ENCODE measurements around the gene SLC6A5.

Gene SLC6A5

GRCh38 chr11:20611445-20611844 lies 12.0 kb downstream of the SLC6A5 start:
- DNase-seq (ENCODE audit: low spot score) = no peak

GRCh38 chr11:20611892-20612291 lies 12.5 kb downstream of the SLC6A5 start:
- Histone ChIP-seq H3K4me3 (ENCODE audit: severe bottlenecking) (no peak overlapping the region), H3K9me3 (ENCODE audit: severe bottlenecking) (no peaks in the 10 kb centered on the region), H3K27me3 (ENCODE audit: insufficient read depth, poor library complexity, severe bottlenecking) (peaks cover 10% of the 10 kb centered on the region), H3K27ac (ENCODE audit: poor library complexity, severe bottlenecking) (peak overlapping the region; percentile 8), H3K36me3 (ENCODE audit: low read depth) (no peaks in the 10 kb centered on the region), H3K4me1 (ENCODE audit: insufficient read depth, poor library complexity, severe bottlenecking) (peaks cover 10% of the 10 kb centered on the region)
- no peak for TF ChIP-seq CTCF (IDR thresholded peaks at IDR 0.05; ENCODE audit: poor library complexity, severe bottlenecking)
- DNase-seq (ENCODE audit: low spot score) = no peak
- ATAC-seq (ENCODE audit: low read depth) = no peak

More at GRCh38 chr11:20611445-20611844, 12.0 kb downstream of the SLC6A5 start:
- no peak for ATAC-seq (ENCODE audit: low read depth)
- H3K36me3 ChIP-seq (ENCODE audit: low read depth) = no peaks in the 10 kb centered on the region
- H3K4me1 ChIP-seq (ENCODE audit: insufficient read depth, poor library complexity, severe bottlenecking) = peaks cover 10% of the 10 kb centered on the region
- H3K27ac ChIP-seq (ENCODE audit: poor library complexity, severe bottlenecking) = peak overlapping the region; percentile 8
- no peaks in the 10 kb centered on the region for H3K9me3 ChIP-seq (ENCODE audit: severe bottlenecking)
- no peak overlapping the region for H3K4me3 ChIP-seq (ENCODE audit: severe bottlenecking)
- peaks cover 14% of the 10 kb centered on the region for H3K27me3 ChIP-seq (ENCODE audit: insufficient read depth, poor library complexity, severe bottlenecking)
- no peak for TF ChIP-seq CTCF (IDR thresholded peaks at IDR 0.05; ENCODE audit: poor library complexity, severe bottlenecking)

- TF ChIP-seq CTCF (IDR thresholded peaks at IDR 0.05; ENCODE audit: poor library complexity, severe bottlenecking) = no peak
- H3K27me3 ChIP-seq (ENCODE audit: insufficient read depth, poor library complexity, severe bottlenecking) = peaks cover 5% of the 10 kb centered on the region
- no peaks in the 10 kb centered on the region for H3K36me3 ChIP-seq (ENCODE audit: low read depth)
- ATAC-seq (ENCODE audit: low read depth) = no peak
- no peaks in the 10 kb centered on the region for H3K9me3 ChIP-seq (ENCODE audit: severe bottlenecking)
- H3K4me1 ChIP-seq (ENCODE audit: insufficient read depth, poor library complexity, severe bottlenecking) = peaks cover 10% of the 10 kb centered on the region
- no peak for DNase-seq (ENCODE audit: low spot score)
- H3K4me3 ChIP-seq (ENCODE audit: severe bottlenecking) = no peak overlapping the region
- no peak overlapping the region for H3K27ac ChIP-seq (ENCODE audit: poor library complexity, severe bottlenecking)
These were observed 13.0 kb downstream of the SLC6A5 start for GRCh38 chr11:20612416-20612815.

GRCh38 chr11:20616920-20617319 lies 17.5 kb downstream of the SLC6A5 start:
- Histone ChIP-seq H3K4me1 (ENCODE audit: insufficient read depth, poor library complexity, severe bottlenecking) (no peaks in the 10 kb centered on the region), H3K27ac (ENCODE audit: poor library complexity, severe bottlenecking) (no peak overlapping the region), H3K4me3 (ENCODE audit: severe bottlenecking) (no peak overlapping the region), H3K36me3 (ENCODE audit: low read depth) (no peaks in the 10 kb centered on the region), H3K27me3 (ENCODE audit: insufficient read depth, poor library complexity, severe bottlenecking) (no peaks in the 10 kb centered on the region), H3K9me3 (ENCODE audit: severe bottlenecking) (no peaks in the 10 kb centered on the region)
- ATAC-seq (ENCODE audit: low read depth) (no peak), DNase-seq (ENCODE audit: low spot score) (no peak)
- no peak for TF ChIP-seq CTCF (IDR thresholded peaks at IDR 0.05; ENCODE audit: poor library complexity, severe bottlenecking)

- no peak overlapping the region for H3K27ac ChIP-seq (ENCODE audit: poor library complexity, severe bottlenecking)
- no peak for ATAC-seq (ENCODE audit: low read depth)
- no peaks in the 10 kb centered on the region for H3K4me1 ChIP-seq (ENCODE audit: insufficient read depth, poor library complexity, severe bottlenecking)
- no peaks in the 10 kb centered on the region for H3K9me3 ChIP-seq (ENCODE audit: severe bottlenecking)
- DNase-seq (ENCODE audit: low spot score) = no peak
- H3K27me3 ChIP-seq (ENCODE audit: insufficient read depth, poor library complexity, severe bottlenecking) = no peaks in the 10 kb centered on the region
- H3K4me3 ChIP-seq (ENCODE audit: severe bottlenecking) = no peak overlapping the region
- no peaks in the 10 kb centered on the region for H3K36me3 ChIP-seq (ENCODE audit: low read depth)
- TF ChIP-seq CTCF (IDR thresholded peaks at IDR 0.05; ENCODE audit: poor library complexity, severe bottlenecking) = no peak
These were observed 18.1 kb downstream of the SLC6A5 start for GRCh38 chr11:20617346-20618005.
